ENCODE results near the gene ENG.
"Not testable (repeated sequence)": the region's sequence is repeated elsewhere in the genome, so short reads cannot be mapped to it uniquely, and the experiment has no call there.

The ENG gene

DNA sequence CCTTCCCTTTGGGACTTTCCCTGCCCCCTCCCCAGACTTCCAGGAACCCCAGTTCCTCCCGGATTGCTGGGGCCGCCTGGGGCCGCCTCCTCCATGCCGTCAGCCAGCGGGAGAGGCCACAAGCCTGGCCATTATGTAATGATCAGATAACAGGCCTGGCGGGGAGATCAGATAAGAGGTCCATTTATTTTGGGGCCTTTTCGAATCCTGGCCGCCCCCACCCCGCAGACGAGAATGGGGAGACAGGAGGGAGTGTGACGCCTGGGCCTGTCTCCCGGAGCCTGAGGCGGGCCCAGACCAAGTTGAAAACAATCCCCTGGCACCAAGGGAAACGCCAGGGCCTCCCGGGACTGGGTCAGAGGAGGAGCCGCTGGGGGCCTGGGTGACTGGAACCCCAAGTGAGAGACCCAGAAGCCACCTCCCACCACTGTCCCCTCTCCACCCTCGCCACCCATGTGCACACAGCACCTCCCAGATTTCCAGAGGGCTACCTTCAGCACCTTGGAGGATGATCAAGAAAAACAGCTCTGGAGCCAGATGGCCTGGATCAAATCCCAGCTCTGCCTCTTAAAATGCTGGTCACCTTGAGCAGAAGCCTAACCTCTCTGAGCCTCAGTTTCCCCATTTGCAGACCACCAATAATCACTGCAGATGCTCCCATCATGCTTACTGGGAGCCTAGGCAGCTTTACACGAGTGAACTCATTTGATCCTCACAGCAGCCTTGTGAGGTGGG, 7.8 kb downstream of the ENG start:
- DNase-seq (ENCODE audit: insufficient read length, low spot score) = no peak

DNA sequence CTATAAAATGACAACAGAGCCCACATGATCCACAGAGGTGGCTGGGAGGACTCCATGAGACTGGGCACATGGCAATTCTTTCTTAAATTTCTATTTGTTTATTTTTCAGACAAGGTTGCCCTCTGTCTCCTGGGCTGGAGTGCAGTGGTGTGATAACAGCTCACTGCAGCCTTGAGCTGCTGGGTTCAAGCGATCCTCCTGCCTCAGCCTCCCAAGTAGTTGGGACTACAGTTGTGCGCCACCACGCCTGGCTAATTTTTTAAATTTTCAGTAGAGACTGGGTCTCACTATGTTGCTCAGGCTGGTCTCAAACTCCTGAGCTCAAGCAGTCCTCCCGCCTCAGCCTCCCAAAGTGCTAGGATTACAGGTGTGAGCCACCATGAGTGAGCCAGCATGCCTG, 8.8 kb downstream of the ENG start:
- not testable (repeated sequence) for DNase-seq (ENCODE audit: insufficient read length, low spot score); FAIRE-seq

More for the DNA sequence above, 7.8 kb downstream of the ENG start:
- no peak for FAIRE-seq

DNA sequence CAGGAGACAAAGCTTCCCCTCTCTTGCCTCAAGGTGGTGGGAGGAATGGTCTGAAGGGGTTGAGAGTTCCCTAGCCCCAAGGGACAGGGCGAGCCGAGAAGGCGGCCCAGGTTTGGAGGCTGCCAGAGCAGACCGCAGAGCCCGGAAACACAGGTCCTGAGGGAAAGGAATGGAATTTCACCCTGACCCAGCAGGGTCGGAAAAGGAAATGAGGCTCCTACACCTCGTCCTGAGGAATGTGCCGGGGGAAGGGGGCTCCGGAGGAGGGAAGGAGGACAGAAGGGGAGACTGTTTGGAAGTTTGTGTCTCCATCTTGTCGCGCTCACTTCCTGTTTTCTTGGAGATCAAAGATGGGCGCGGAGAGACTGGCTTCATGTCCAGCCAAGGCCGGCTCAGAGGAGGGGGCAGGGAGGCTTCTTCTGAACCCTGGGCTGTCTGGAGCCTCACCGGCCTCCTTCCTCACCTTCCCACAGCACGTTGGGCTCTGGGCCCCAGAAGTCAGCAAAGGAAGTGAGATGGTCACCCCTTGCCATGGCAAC, 9.6 kb downstream of the ENG start:
- no peak for FAIRE-seq
- DNase-seq (ENCODE audit: insufficient read length, low spot score) = no peak

DNA sequence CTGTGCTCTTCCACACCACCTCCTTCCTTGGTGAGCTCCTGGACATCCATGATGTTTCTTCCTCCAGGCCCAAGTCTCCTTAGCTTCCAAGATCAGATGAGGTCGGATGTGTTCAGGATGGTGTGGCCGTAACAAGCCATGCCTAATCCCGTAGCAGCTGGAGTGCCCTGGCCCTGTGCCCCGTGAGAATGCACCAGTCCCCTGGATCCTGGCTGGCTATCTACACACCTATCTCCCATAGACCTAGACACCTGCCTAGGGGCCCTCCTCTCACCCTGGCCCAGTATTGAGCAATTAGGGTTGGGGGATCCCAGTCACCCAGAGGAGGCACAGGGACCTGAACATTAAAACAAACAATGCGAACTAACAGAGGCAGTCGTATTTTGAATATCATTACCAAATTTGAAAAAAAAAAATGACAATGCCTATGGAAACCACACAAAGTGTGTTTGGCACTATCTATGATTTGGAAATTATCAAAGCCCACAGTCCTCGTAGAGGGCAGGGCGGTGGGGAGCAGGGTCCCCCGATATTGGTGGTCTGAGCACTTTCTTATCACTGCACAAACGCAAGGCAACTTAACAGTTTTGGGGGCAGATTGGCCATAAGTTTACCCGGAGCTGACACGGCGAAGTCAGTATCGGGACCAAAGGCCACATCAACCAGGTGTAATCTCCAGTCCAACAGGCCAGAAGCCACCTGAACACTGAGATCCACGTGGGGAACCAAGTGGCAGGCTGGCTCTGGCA, 13.2 kb downstream of the ENG start:
- FAIRE-seq (no peak), DNase-seq (ENCODE audit: insufficient read length, low spot score) (no peak)

DNA sequence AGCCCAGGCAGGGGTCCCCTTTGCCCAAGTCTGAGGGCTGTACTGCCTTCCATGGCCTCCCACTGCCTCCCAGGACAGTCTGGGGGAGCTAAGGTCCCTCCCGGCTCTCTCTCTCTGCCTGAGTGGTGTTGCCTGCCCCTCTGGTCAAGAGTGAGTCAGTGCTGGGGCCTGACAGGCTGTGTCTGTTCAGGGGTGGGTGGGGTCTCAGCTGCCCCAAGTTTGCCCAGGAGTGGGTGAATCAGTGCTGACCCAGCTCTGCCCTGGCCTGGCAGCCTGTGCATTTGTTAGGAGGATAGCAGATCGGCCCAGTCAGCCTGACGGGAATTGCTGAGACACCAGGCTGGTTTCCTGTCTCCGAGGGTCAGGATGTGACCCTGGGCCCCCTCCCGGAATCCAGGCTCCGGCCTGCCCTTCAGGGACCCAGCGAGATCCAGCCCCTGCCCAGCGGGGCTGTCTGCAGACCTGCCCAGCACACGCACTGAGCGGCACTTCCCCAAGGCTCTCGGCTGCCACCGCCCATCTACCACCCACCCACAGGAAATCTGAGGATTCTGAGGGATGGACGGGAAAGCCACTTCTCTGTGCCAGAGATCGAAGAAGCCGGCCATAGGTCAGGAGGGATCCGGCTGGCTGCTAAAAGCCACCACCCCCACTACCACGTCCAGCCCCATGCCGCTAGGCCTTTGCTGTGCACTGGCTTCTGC, 15.9 kb downstream of the ENG start:
- DNase-seq (ENCODE audit: insufficient read length, low spot score) (peak; percentile 89), FAIRE-seq (peak; percentile 91)

DNA sequence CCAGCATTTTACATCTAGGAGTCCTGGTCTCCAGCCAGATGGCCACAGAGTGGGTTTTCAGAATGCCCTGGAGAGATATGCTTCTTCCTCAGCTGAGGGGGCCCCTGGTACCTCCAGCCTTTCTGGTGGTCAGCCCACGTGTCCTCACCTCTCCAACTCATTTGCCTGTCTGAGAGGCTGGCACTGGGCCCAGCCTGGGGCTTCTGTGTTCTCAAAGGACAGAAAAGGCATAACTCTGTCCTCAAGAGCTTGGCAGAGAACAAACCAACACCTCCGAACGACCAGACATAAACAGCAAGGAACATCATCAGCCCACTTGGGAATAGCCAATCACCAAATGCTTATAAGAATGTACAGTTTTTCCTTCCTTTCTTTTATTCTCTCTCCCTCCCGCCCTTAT, 17.1 kb downstream of the ENG start:
- DNase-seq (ENCODE audit: insufficient read length, low spot score) = no peak
- no peak for FAIRE-seq

DNA sequence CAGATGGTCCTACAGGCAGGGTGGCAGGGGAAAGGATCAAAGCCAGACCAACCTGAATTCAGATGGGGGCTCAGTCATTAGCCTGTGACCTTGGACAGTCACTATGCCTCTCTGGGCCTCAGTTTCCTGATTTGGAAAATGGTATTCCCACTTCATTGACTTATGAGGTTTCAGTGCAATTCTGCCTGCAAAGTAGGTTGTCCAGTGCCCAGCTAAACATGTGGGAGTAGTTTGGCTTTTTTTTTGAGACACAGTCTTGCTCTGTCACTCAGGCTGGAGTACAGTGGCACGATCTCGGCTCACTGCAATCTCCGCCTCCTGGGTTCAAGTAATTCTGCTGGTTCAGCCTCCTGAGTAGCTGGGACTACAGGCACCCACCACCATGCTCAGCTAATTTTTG, 17.9 kb downstream of the ENG start:
- FAIRE-seq = not testable (repeated sequence)

DNA sequence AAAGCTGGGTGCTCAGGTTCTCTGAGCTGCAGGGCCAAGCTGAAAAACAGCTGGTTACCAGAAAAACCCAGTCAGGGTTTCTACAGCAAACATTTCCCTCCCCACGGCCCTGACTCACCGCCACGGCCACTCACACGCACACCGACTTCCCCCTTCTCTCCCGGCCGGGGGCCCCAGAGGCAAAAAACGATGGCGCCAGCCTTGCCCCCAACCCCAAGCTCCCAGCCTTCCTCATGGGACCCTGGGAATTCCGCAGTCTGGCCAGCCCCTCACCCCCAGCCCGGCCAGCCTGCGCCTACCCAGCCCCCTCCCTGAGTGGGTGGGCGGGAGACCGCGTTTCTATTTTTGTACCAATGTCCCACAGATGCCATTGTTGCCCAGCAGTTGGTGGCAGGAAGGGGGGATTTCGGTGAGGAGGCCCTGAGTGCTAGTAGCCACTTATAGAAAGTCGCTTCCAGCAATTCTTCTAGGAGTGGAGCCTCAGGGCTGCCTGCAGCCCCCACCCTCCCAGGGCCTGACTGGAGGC, 18.4 kb downstream of the ENG start:
- no peak for DNase-seq (ENCODE audit: insufficient read length, low spot score)
- no peak for FAIRE-seq

More for the DNA sequence above, 17.9 kb downstream of the ENG start:
- not testable (repeated sequence) for DNase-seq (ENCODE audit: insufficient read length, low spot score)

DNA sequence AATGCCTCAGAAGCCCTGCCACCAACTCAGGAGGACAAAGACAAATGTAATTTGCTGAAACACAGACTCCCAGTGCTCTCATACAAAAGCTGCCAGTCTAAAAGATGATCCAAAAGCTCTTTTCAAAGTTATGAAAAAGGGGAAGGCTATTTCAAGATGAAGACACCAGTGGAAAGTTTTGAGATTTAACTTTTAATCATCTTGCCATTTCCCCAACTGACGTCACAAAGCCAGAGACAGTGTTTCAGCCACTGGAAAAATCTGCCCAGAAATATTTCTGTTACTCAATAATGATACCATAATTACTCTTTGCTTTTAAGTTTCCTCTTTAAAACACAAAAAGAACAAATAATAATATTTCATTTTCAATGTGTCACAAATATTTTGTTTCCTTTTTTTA, 20.9 kb downstream of the ENG start:
- no peak for FAIRE-seq
- DNase-seq (ENCODE audit: insufficient read length, low spot score) = no peak

DNA sequence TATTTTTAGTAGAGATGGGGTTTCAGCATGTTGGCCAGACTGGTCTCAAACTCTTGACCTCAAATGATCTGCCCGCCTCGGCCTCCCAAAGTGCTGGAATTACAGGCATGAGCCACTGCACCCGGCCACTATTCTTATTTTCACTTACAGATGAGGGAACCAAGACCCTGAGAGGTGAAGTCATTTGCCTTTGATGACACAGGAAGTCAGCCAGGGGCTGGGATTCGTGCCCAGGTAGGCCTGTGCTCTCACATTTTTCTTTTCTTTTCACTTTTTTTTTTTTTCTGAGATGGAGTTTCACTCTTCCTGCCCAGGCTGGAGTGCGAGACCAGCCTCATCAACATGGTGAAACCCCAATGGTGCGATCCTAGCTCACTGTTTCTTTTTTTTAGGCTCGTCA, 22.2 kb downstream of the ENG start:
- no peak for FAIRE-seq
- DNase-seq (ENCODE audit: insufficient read length, low spot score) = no peak

DNA sequence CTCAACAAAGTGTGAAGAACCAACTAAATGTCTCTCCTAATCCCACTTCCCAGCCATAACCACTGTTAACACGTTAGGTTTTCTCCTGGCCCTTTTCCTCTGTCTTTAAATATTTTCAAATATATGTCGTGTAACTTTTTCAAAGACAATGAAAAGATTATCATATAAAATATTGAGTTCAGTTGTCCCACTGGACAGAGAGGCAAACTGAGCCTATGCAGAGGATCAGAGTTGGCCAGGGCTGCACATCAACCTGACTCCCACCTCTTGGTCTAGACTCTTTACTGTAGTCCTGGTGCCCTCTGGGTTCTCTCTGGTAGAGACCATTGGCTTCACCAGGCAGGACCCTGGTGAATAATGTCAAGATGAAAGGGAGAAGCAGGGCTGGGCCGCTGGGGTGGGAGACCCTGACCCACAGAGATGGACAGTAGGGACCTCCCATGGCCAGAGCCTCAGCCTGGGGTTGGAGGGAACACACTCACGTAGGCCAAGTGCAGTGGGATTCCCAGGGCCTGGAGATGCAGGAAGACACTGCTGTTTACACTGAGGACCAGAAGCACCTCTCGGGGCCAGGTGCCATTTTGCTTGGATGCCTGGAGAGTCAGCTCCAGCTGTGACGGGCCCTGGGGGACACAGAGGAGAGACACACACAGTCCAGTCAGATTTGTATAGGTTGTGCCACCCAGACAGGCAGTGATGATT, 25.1 kb downstream of the ENG start:
- FAIRE-seq (no peak), DNase-seq (ENCODE audit: insufficient read length, low spot score) (no peak)

DNA sequence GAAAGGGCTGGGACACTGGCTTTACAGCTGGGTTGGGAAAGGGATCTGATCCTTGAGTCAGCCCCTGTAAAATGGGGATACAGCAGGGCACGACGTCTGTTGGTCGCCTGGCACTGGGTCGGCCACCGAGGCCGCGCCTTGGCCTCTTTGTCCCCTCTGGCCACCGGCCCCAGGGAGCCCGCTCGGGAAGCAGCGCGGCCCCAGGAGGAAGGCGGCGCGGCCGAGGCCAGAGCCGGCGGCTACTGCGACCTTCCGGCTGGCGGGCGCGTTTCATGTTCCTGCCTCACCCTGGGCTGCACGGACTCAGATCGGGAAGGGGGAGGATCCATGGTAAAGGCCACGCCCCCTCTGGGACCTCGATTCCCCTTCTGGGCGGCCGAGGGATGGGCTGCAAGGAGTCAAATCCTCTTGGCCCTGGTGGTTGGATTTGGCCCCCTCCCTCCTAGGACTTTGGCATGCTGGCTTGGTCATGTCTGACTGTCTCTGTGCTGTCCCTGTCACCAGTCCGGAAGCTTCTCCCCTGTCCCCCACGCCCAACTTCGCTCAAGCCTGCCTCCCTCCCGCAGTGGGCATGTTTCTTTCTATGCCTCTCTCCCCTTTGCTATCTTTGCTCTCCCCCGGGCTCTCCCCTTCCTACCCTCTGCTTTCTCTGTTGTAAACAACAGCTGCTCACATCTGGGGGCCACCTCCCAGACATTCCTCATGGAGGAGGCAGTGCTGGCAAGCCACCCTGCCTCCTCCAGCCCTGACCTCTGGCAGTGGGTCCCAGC, 26.0 kb downstream of the ENG start:
- DNase-seq (ENCODE audit: insufficient read length, low spot score) = no peak
- no peak for FAIRE-seq

DNA sequence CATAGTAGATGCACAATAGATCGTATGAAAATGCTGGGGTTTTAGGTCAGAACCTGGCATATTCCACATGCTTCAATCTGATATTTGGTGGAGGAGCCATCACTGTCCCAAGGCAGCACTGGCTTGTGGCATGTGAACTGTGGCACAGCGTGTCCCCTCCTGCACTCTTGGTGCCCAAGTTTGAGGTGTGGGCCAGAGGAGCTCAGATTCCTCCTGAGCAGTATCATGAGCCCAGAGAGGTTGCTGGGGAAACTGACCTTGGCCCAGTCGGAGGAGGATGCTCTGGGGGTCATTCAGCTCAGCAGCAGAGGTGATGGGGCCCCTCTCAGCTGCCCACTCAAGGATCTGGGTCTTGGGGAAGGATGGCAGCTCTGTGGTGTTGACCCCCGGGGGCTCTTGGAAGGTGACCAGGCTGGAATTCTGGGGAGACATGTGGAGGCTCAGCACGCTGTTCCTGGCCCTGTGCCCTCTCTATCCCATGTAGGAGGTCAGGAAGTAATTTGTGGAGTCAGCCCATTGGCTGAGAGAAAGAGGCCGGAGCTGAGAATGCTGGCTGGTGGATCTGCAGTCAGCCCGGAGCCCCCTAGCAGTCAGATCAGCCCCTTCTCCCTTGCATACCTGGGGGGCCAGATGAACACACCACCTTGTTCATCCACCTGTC, 28.1 kb downstream of the ENG start:
- DNase-seq (ENCODE audit: insufficient read length, low spot score) (no peak), FAIRE-seq (no peak)

DNA sequence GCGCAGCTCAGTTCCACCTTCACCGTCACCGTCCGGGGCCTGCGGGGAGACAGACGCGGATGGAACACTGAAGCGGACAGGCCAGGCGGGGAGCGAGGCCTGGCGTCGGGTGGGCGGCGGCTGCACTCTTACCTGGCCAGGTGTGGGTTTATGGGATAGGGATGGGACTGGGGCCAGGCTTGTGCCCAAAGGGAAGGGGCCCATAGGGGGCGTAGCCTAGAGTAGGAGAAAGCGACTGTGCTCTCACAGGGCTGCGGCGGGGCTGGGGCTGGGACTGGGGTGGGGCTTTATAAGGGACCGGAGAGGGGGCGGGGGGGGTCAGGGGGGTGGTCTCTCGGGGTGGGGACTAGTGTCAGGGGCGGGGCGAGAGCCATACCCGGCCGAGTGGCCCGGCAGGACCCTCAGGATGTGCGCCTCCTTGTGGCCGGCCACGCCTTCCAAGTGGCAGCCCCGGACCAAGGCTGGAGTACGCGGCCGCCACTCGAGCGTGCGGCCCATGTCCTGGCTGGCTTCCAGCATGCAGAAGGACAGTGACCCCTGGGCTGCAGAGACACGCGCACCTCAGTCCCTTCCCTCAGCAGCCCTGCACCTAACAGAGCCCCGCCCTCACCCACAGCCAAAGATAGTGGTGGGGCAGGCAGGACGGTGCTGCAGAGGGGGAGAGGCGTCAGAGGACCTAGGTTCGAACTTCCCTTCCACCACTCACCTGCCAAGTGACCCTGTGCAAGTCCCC, 29.0 kb downstream of the ENG start:
- no peak for DNase-seq (ENCODE audit: insufficient read length, low spot score)
- no peak for FAIRE-seq

DNA sequence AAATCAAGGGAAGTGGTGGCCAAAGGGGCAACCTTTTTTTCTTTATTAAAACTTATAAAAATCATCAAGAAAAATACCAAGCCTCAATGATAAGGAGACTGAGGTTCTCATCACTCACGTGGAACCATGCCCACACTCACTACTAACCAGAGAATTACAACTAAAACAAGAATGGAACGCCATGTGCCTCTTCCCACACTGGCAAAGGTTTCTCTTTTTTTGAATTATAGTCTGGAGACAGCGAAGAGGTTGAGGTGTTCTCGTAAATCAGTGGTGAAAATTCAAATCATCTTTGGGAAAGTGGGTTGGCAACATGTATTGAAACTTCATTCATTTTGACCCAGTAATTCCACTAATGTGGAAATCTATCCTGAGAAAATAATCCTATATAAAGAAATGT, 32.4 kb downstream of the ENG start:
- FAIRE-seq (no peak), DNase-seq (ENCODE audit: insufficient read length, low spot score) (no peak)

DNA sequence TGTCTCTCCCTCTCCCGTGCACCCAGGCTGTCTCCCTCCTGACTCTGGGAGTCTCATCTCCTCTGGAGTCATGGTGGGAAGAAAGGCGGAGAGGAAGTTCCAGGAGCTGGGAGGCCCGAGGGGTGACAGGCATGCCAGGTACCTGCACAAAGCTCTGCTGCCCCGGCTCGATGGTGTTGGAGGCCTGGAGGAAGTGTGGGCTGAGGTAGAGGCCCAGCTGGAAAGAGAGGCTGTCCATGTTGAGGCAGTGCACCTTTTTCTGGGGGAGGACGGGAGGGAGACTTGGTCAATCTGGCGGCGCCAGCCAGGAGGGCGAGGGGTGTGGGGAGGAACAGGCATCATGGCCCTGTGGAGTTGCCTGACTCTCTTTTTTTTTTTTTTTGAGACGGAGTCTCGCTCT, 35.9 kb downstream of the ENG start:
- FAIRE-seq (no peak), DNase-seq (ENCODE audit: insufficient read length, low spot score) (no peak)

DNA sequence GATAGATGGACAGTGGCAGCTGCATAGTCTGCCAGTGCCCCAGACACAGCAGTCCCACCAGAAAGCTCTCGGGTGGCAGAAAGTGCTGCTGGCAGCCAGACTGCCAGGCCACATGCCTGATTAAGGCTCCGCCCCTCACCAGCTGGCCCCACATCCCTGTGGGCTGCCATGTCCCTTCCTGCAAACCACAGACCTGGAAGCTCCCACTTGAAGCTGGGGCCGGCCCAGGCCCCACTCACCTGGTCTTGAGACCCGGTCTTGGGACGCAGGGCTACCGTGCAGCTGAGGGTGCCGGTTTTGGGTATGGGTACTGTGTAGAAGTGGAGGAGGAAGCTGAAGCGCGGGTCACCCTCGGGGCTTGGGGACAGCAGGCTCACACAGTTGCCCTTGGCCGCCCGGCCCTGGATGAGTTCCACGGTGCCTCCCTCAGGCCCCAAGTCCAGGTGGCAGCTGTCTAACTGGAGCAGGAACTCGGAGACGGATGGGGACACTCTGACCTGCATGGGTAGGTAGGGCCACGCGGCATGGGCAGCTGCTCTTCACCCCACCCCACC, 36.5 kb downstream of the ENG start:
- no peak for FAIRE-seq
- no peak for DNase-seq (ENCODE audit: insufficient read length, low spot score)

DNA sequence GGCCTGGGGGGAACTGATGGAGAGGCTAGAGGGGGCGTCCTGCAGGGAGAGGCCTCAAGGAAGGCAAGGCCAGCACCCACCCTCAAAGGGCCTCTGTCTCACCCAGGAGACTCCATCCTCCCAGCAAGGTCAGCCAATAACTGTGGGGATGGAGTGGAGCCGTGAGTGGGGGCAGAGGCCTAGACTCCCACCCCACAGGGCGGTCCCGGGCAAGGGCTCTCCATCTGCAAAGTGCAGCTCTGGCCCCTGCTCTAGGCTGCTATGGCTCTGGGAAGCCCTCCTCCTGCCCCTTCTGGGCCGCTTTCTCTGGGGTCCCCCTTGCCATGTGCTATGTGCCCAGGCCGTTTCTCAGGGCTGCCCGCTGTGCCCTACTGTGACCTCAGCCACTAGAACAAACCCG, 37.7 kb downstream of the ENG start:
- DNase-seq (ENCODE audit: insufficient read length, low spot score) = no peak
- FAIRE-seq = no peak

Measured in HTR-8/SVneo (cell line).